Neural cell (in vitro differentiated cells): Measurements from ENCODE around the gene CPD. TPM values are rescaled to one million over a fixed set of nuclear protein-coding genes. Genes with fewer than 3 reads are reported as not detected.
A peak's percentile ranks its signal among the peaks of the same experiment; 100 is the strongest.

ENCODE experiments used
- H2AFZ ChIP-seq: fragments of 200-600, 300-800 bp; sonication (generic), shearing (Covaris generic); 2 replicates; pipeline ENCODE4 v1.6.0; 2014; ENCODE audit warnings: low read depth, mild to moderate bottlenecking, antibody characterized with exemption, low read length, moderate library complexity
- H3F3A ChIP-seq: fragments of 200-600 bp; shearing (Covaris generic); 2 replicates; pipeline ENCODE4 v1.6.1; 2016; ENCODE audit warnings: mild to moderate bottlenecking, moderate library complexity, mixed read lengths, antibody characterized with exemption, low read length; ENCODE audit not compliant: insufficient read depth, poor library complexity, severe bottlenecking
- H3K27ac ChIP-seq: fragments of 200-600, 300-800 bp; sonication (generic), shearing (Covaris generic); 2 replicates; pipeline ENCODE4 v1.5.1; 2014; ENCODE audit warnings: mild to moderate bottlenecking, low read length, moderate library complexity
- H3K27me3 ChIP-seq: fragments of 300-800, 200-600 bp; sonication (generic), shearing (Covaris generic); 2 replicates; pipeline ENCODE4 v1.6.0; 2014; ENCODE audit warnings: mild to moderate bottlenecking, low read depth, low read length, moderate library complexity; ENCODE audit not compliant: insufficient read depth
- H3K36me3 ChIP-seq: fragments of 300-800, 200-600 bp; sonication (generic), shearing (Covaris generic); 2 replicates; pipeline ENCODE4 v1.5.1; 2014; ENCODE audit warnings: mild to moderate bottlenecking, antibody characterized with exemption, low read length, moderate library complexity; ENCODE audit not compliant: insufficient read depth
- H3K4me2 ChIP-seq: fragments of 300-800, 200-600 bp; sonication (generic), shearing (Covaris generic); 2 replicates; pipeline ENCODE4 v1.6.0; 2014; ENCODE audit warnings: mild to moderate bottlenecking, low read length
- H3K4me3 ChIP-seq: fragments of 300-800, 200-600 bp; sonication (generic), shearing (Covaris generic); 2 replicates; pipeline ENCODE4 v1.5.1; 2014; ENCODE audit warnings: mild to moderate bottlenecking, low read length, moderate library complexity
- H3K79me2 ChIP-seq: fragments of 200-600 bp; shearing (Covaris generic); replicated peaks from 2 replicates; pipeline ENCODE4 v1.6.0; 2014; ENCODE audit warnings: mild to moderate bottlenecking, low read length, moderate library complexity; ENCODE audit not compliant: insufficient read depth
- H3K9ac ChIP-seq: fragments of 300-800, 200-600 bp; sonication (generic), shearing (Covaris generic); 2 replicates; pipeline ENCODE4 v1.6.1; 2016; ENCODE audit warnings: mild to moderate bottlenecking, low read length, mixed read lengths
- H3K9me2 ChIP-seq: fragments of 200-600 bp; shearing (Covaris generic); 2 replicates; pipeline ENCODE4 v1.6.1; 2016; ENCODE audit warnings: mild to moderate bottlenecking, low read length, mixed read lengths; ENCODE audit not compliant: insufficient read depth
- H3K9me3 ChIP-seq: fragments of 200-600, 300-800 bp; sonication (generic), shearing (Covaris generic); 2 replicates; pipeline ENCODE4 v1.6.1; 2016; ENCODE audit warnings: mild to moderate bottlenecking, mixed run types, low read length, moderate library complexity, mixed read lengths
- H4K20me1 ChIP-seq: fragments of 200-600 bp; shearing (Covaris generic); 2 replicates; pipeline ENCODE4 v1.6.1; 2016; ENCODE audit warnings: mild to moderate bottlenecking, mixed run types; ENCODE audit not compliant: insufficient read depth
- CTCF ChIP-seq: fragments of 450-650 bp; IDR thresholded peaks from 2 replicates; pipeline ENCODE4 v1.5.1; 2014; ENCODE audit warnings: antibody characterized with exemption, mild to moderate bottlenecking, moderate library complexity; ENCODE audit not compliant: poor library complexity, severe bottlenecking
- EP300 ChIP-seq: fragments of 450-650 bp; conservative IDR thresholded peaks from 2 replicates; pipeline ENCODE4 v1.6.1; 2014; ENCODE audit warnings: antibody characterized with exemption, mild to moderate bottlenecking, moderate library complexity; ENCODE audit not compliant: poor library complexity, severe bottlenecking
- EZH2 ChIP-seq: fragments of 200-600, 300-800 bp; shearing (Covaris generic), sonication (generic); IDR thresholded peaks from 2 replicates; pipeline ENCODE4 v1.6.1; 2014; ENCODE audit warnings: antibody characterized with exemption, low read length, borderline replicate concordance, mild to moderate bottlenecking; ENCODE audit not compliant: insufficient read depth, poor library complexity, severe bottlenecking
- MXI1 ChIP-seq: fragments of 450-650 bp; conservative IDR thresholded peaks from 2 replicates; pipeline ENCODE4 v1.6.1; 2014; ENCODE audit warnings: antibody characterized with exemption, mild to moderate bottlenecking; ENCODE audit not compliant: poor library complexity, severe bottlenecking
- POLR2AphosphoS5 ChIP-seq: IDR thresholded peaks from 2 replicates; pipeline ENCODE4 v1.6.1; 2012
- RAD21 ChIP-seq: fragments of 450-650 bp; conservative IDR thresholded peaks from 2 replicates; pipeline ENCODE4 v1.6.1; 2014; ENCODE audit warnings: antibody characterized with exemption, mild to moderate bottlenecking, moderate library complexity
- REST ChIP-seq: IDR thresholded peaks from 2 replicates; pipeline ENCODE4 v1.6.1; 2012; ENCODE audit warnings: borderline replicate concordance
- SMC3 ChIP-seq: fragments of 450-650 bp; conservative IDR thresholded peaks from 2 replicates; pipeline ENCODE4 v1.6.1; 2014; ENCODE audit warnings: antibody characterized with exemption, mild to moderate bottlenecking, moderate library complexity; ENCODE audit not compliant: poor library complexity
- polyA plus RNA-seq: library from polyadenylated mRNA; depleted of rRNA; stranded (reverse); fragments of >200 nt; gene quantifications from 2 replicates; pipeline ENCODE4 v1.2.3, GENCODE V29; 2014

The CPD gene
- polyA plus RNA-seq, 1 donor from 2014 or later: 14.1 TPM

GRCh38 chr17:30477774-30478115 lies 99.0 kb downstream of the CPD start:
- TF ChIP-seq SMC3: no peak
- TF ChIP-seq REST: no peak
- TF ChIP-seq POLR2AphosphoS5: no peak
- no peak for TF ChIP-seq MXI1
- TF ChIP-seq EZH2: no peak
- no peak for TF ChIP-seq EP300
- no peak for TF ChIP-seq CTCF
- H3K9me2 ChIP-seq: no peaks in the 10 kb centered on the region
- H3K79me2 ChIP-seq: peaks cover 21% of the 10 kb centered on the region
- H3F3A ChIP-seq: no peaks in the 10 kb centered on the region
- peak overlapping the region; percentile 89 for H2AFZ ChIP-seq
- H3K9me3 ChIP-seq: no peaks in the 10 kb centered on the region
- peak overlapping the region; percentile 68 for H3K4me2 ChIP-seq
- no peaks in the 10 kb centered on the region for H3K36me3 ChIP-seq
- peak overlapping the region; percentile 81 for H3K4me3 ChIP-seq
- H3K9ac ChIP-seq: peak overlapping the region; percentile 96
- peak overlapping the region; percentile 90 for H3K27ac ChIP-seq
- H4K20me1 ChIP-seq: no peaks in the 10 kb centered on the region
- H3K27me3 ChIP-seq: no peaks in the 10 kb centered on the region

GRCh38 chr17:30482555-30482954 lies 103.8 kb downstream of the CPD start:
- no peak for TF ChIP-seq EZH2
- no peak for TF ChIP-seq REST
- no peak for TF ChIP-seq RAD21
- TF ChIP-seq EP300: no peak
- Histone ChIP-seq H2AFZ (no peak overlapping the region), H3F3A (no peaks in the 10 kb centered on the region), H3K27ac (no peak overlapping the region), H4K20me1 (no peaks in the 10 kb centered on the region), H3K9ac (no peak overlapping the region), H3K36me3 (peaks cover 4% of the 10 kb centered on the region), H3K4me2 (no peak overlapping the region), H3K9me2 (no peaks in the 10 kb centered on the region), H3K4me3 (no peak overlapping the region), H3K9me3 (no peaks in the 10 kb centered on the region), H3K79me2 (peaks cover 24% of the 10 kb centered on the region), H3K27me3 (no peaks in the 10 kb centered on the region)
